Umbilical cord (tissue), 2 donors: Measurements from ENCODE around the gene SIRT2. TPM values are rescaled to one million over a fixed set of nuclear protein-coding genes. Genes with fewer than 3 reads are reported as not detected.

Experiments used
- DNase-seq: peaks from one replicate; pipeline ENCODE4 v3.0.0-alpha.2; 2015; ENCODE audit warnings: low spot score
- total RNA-seq: library from RNA; depleted of rRNA; stranded (reverse); fragments of >200 nt; gene quantifications from one replicate; pipeline ENCODE4 v1.2.3, GENCODE V29; 2014; ENCODE audit warnings: low replicate concordance; ENCODE audit not compliant: insufficient read depth

Gene SIRT2
- total RNA-seq, 1 donor from 2014 or later = 36.4 TPM

GRCh38 chr19:38920602-38921419 is 21.4 kb upstream of the SIRT2 start:
- DNase-seq = no peak

- peak; percentile 40 for DNase-seq
Measured at GRCh38 chr19:38919837-38920601, 20.6 kb upstream of the SIRT2 start.

GRCh38 chr19:38918526-38918925 is 19.1 kb upstream of the SIRT2 start:
- no peak for DNase-seq

- no peak for DNase-seq
Measured at GRCh38 chr19:38917921-38918491, 18.6 kb upstream of the SIRT2 start.

- no peak for DNase-seq
Measured at GRCh38 chr19:38917516-38917915, 18.1 kb upstream of the SIRT2 start.

- DNase-seq = no peak
Measured at GRCh38 chr19:38915329-38916321, 16.2 kb upstream of the SIRT2 start.

- DNase-seq = no peak
Measured at GRCh38 chr19:38913958-38914357, 14.5 kb upstream of the SIRT2 start.

- peak; percentile 20 for DNase-seq
Measured at GRCh38 chr19:38912600-38913514, 13.4 kb upstream of the SIRT2 start.

GRCh38 chr19:38911388-38912001 is 12.1 kb upstream of the SIRT2 start:
- DNase-seq = no peak

- DNase-seq = no peak
Measured at GRCh38 chr19:38910488-38910887, 11.1 kb upstream of the SIRT2 start.

- no peak for DNase-seq
Measured at GRCh38 chr19:38908911-38909310, 9.5 kb upstream of the SIRT2 start.

- DNase-seq = no peak
Measured at GRCh38 chr19:38907670-38908069, 8.3 kb upstream of the SIRT2 start.

- DNase-seq = no peak
Measured at GRCh38 chr19:38907227-38907626, 7.8 kb upstream of the SIRT2 start.

GRCh38 chr19:38905620-38906019 is 6.2 kb upstream of the SIRT2 start:
- DNase-seq = no peak

- DNase-seq = no peak
Measured at GRCh38 chr19:38904581-38905539, 5.4 kb upstream of the SIRT2 start.

GRCh38 chr19:38901683-38902082 is 2.3 kb upstream of the SIRT2 start:
- DNase-seq = no peak

GRCh38 chr19:38900743-38901190 is 1.3 kb upstream of the SIRT2 start:
- DNase-seq = no peak

- DNase-seq = peak; percentile 8
Measured at GRCh38 chr19:38900202-38900629, 798 bp upstream of the SIRT2 start.
